Measurements from ENCODE around the gene TNS3. TPM values are rescaled to one million over a fixed set of nuclear protein-coding genes. Genes with fewer than 3 reads are reported as not detected.

The TNS3 gene
- total RNA-seq (10 to 100 TPM; 58.6 to 61.1 TPM), polyA plus RNA-seq (ENCODE audit: insufficient read length in 2 of 2) (100 to 1,000 TPM in 1 of 2 donors, 10 to 100 TPM in 1; 88.2 to 117 TPM)
- long read RNA-seq, donor 1, full-length matches to known transcripts: 1 of 28 reads
- long read RNA-seq, donor 1, partial matches to known transcripts: 18 of 28 reads
- long read RNA-seq, donor 1, other reads (novel, unspliced or antisense): 9 of 28 reads
- long read RNA-seq, donor 2, partial matches to known transcripts: 10 of 10 reads
- long read RNA-seq, donor 2, other reads (novel, unspliced or antisense): 0 of 10 reads
- long read RNA-seq, donor 3, partial matches to known transcripts: 16 of 16 reads
- long read RNA-seq, donor 3, other reads (novel, unspliced or antisense): 0 of 16 reads
- long read RNA-seq, donor 4, partial matches to known transcripts: 0 of 6 reads
- long read RNA-seq, donor 4, other reads (novel, unspliced or antisense): 6 of 6 reads

- H3K27ac ChIP-seq (ENCODE audit: low read depth, low read length): peak within 1 kb of the TSS; percentile 80
- H3K4me3 ChIP-seq (ENCODE audit: low read depth, low read length): peak within 1 kb of the TSS; percentile 74
- no peaks in the 10 kb centered on the region for H3K9me3 ChIP-seq (ENCODE audit: control insufficient read depth, insufficient read depth, low read length)
- 4% methylated on average over 82 of the region's 85 CpGs for WGBS (ENCODE audit: insufficient coverage)
- peak in 2 of 6 donors; percentile 52 to 62 for DNase-seq (ENCODE audit: low read depth in 4 of 6, low spot score in 6 of 6)
- peaks cover 66% of the 10 kb centered on the region for H3K4me1 ChIP-seq (ENCODE audit: control insufficient read depth, insufficient read depth, low read length)
- H3K36me3 ChIP-seq (ENCODE audit: control insufficient read depth, insufficient read depth, low read length): no peaks in the 10 kb centered on the region
- H3K27me3 ChIP-seq (ENCODE audit: control insufficient read depth, insufficient read depth, low read length): peaks cover 4% of the 10 kb centered on the region
These were observed at the start of gene TNS3 for GRCh38 chr7:47581804-47582763. Gene TNS3 (minus strand): TSS chr7:47582111. CDS start chr7:47439636, 142,475 bp downstream.

- Histone ChIP-seq H3K9me3 (ENCODE audit: control insufficient read depth, insufficient read depth, low read length) (no peaks in the 10 kb centered on the region), H3K27ac (ENCODE audit: low read depth, low read length) (no peak overlapping the region), H3K36me3 (ENCODE audit: control insufficient read depth, insufficient read depth, low read length) (no peaks in the 10 kb centered on the region), H3K4me1 (ENCODE audit: control insufficient read depth, insufficient read depth, low read length) (peaks cover 21% of the 10 kb centered on the region), H3K27me3 (ENCODE audit: control insufficient read depth, insufficient read depth, low read length) (peaks cover 2% of the 10 kb centered on the region), H3K4me3 (ENCODE audit: low read depth, low read length) (no peak overlapping the region)
- no peak for DNase-seq (ENCODE audit: low read depth in 4 of 6, low spot score in 6 of 6)
- 88% methylated on average over 13 of the region's 13 CpGs for WGBS (ENCODE audit: insufficient coverage)
These were observed 49.8 kb upstream of the TNS3 start for GRCh38 chr7:47631711-47632110.

- no peak overlapping the region for H3K27ac ChIP-seq (ENCODE audit: low read depth, low read length)
- peaks cover 19% of the 10 kb centered on the region for H3K4me1 ChIP-seq (ENCODE audit: control insufficient read depth, insufficient read depth, low read length)
- no peaks in the 10 kb centered on the region for H3K9me3 ChIP-seq (ENCODE audit: control insufficient read depth, insufficient read depth, low read length)
- no peak overlapping the region for H3K4me3 ChIP-seq (ENCODE audit: low read depth, low read length)
- no peak for DNase-seq (ENCODE audit: low read depth in 4 of 6, low spot score in 6 of 6)
- WGBS (ENCODE audit: insufficient coverage): 81% methylated on average over 6 of the region's 7 CpGs
- H3K36me3 ChIP-seq (ENCODE audit: control insufficient read depth, insufficient read depth, low read length): no peaks in the 10 kb centered on the region
- no peaks in the 10 kb centered on the region for H3K27me3 ChIP-seq (ENCODE audit: control insufficient read depth, insufficient read depth, low read length)
These were observed 45.8 kb upstream of the TNS3 start for GRCh38 chr7:47627580-47628283.

GRCh38 chr7:47625861-47626715 is 44.2 kb upstream of the TNS3 start:
- DNase-seq (ENCODE audit: low read depth in 4 of 6, low spot score in 6 of 6): peak in 2 of 6 donors; percentile 54 to 69
- H3K27ac ChIP-seq (ENCODE audit: low read depth, low read length): no peak overlapping the region
- no peak overlapping the region for H3K4me3 ChIP-seq (ENCODE audit: low read depth, low read length)
- H3K27me3 ChIP-seq (ENCODE audit: control insufficient read depth, insufficient read depth, low read length): no peaks in the 10 kb centered on the region
- no peaks in the 10 kb centered on the region for H3K36me3 ChIP-seq (ENCODE audit: control insufficient read depth, insufficient read depth, low read length)
- H3K4me1 ChIP-seq (ENCODE audit: control insufficient read depth, insufficient read depth, low read length): peaks cover 36% of the 10 kb centered on the region
- no peaks in the 10 kb centered on the region for H3K9me3 ChIP-seq (ENCODE audit: control insufficient read depth, insufficient read depth, low read length)
- WGBS (ENCODE audit: insufficient coverage): 51% methylated on average over 4 of the region's 10 CpGs

- H3K9me3 ChIP-seq (ENCODE audit: control insufficient read depth, insufficient read depth, low read length): no peaks in the 10 kb centered on the region
- H3K27me3 ChIP-seq (ENCODE audit: control insufficient read depth, insufficient read depth, low read length): no peaks in the 10 kb centered on the region
- H3K4me3 ChIP-seq (ENCODE audit: low read depth, low read length): no peak overlapping the region
- no peak for DNase-seq (ENCODE audit: low read depth in 4 of 6, low spot score in 6 of 6)
- no peak overlapping the region for H3K27ac ChIP-seq (ENCODE audit: low read depth, low read length)
- no peaks in the 10 kb centered on the region for H3K36me3 ChIP-seq (ENCODE audit: control insufficient read depth, insufficient read depth, low read length)
- H3K4me1 ChIP-seq (ENCODE audit: control insufficient read depth, insufficient read depth, low read length): peaks cover 39% of the 10 kb centered on the region
These were observed 42.8 kb upstream of the TNS3 start for GRCh38 chr7:47624689-47625088.

GRCh38 chr7:47622946-47623640 is 41.2 kb upstream of the TNS3 start:
- WGBS (ENCODE audit: insufficient coverage): 8% methylated on average over 6 of the region's 11 CpGs

GRCh38 chr7:47622586-47622945 is 40.7 kb upstream of the TNS3 start:
- no peak overlapping the region for H3K4me3 ChIP-seq (ENCODE audit: low read depth, low read length)
- no peaks in the 10 kb centered on the region for H3K27me3 ChIP-seq (ENCODE audit: control insufficient read depth, insufficient read depth, low read length)
- peak overlapping the region; percentile 89 for H3K27ac ChIP-seq (ENCODE audit: low read depth, low read length)
- H3K9me3 ChIP-seq (ENCODE audit: control insufficient read depth, insufficient read depth, low read length): no peaks in the 10 kb centered on the region
- H3K4me1 ChIP-seq (ENCODE audit: control insufficient read depth, insufficient read depth, low read length): peaks cover 47% of the 10 kb centered on the region
- no peak for DNase-seq (ENCODE audit: low read depth in 4 of 6, low spot score in 6 of 6)
- H3K36me3 ChIP-seq (ENCODE audit: control insufficient read depth, insufficient read depth, low read length): no peaks in the 10 kb centered on the region

More at GRCh38 chr7:47622946-47623640, 41.2 kb upstream of the TNS3 start:
- Histone ChIP-seq H3K27ac (ENCODE audit: low read depth, low read length) (peak overlapping the region; percentile 89), H3K27me3 (ENCODE audit: control insufficient read depth, insufficient read depth, low read length) (no peaks in the 10 kb centered on the region), H3K36me3 (ENCODE audit: control insufficient read depth, insufficient read depth, low read length) (no peaks in the 10 kb centered on the region), H3K9me3 (ENCODE audit: control insufficient read depth, insufficient read depth, low read length) (no peaks in the 10 kb centered on the region), H3K4me1 (ENCODE audit: control insufficient read depth, insufficient read depth, low read length) (peaks cover 47% of the 10 kb centered on the region), H3K4me3 (ENCODE audit: low read depth, low read length) (no peak overlapping the region)
- DNase-seq (ENCODE audit: low read depth in 4 of 6, low spot score in 6 of 6): peak in 2 of 6 donors; percentile 87 to 93

GRCh38 chr7:47621979-47622561 is 40.2 kb upstream of the TNS3 start:
- Histone ChIP-seq H3K4me1 (ENCODE audit: control insufficient read depth, insufficient read depth, low read length) (peaks cover 47% of the 10 kb centered on the region), H3K27me3 (ENCODE audit: control insufficient read depth, insufficient read depth, low read length) (no peaks in the 10 kb centered on the region), H3K36me3 (ENCODE audit: control insufficient read depth, insufficient read depth, low read length) (no peaks in the 10 kb centered on the region), H3K27ac (ENCODE audit: low read depth, low read length) (peak overlapping the region; percentile 89), H3K4me3 (ENCODE audit: low read depth, low read length) (no peak overlapping the region), H3K9me3 (ENCODE audit: control insufficient read depth, insufficient read depth, low read length) (no peaks in the 10 kb centered on the region)
- peak in 1 of 6 donors; percentile 29 for DNase-seq (ENCODE audit: low read depth in 4 of 6, low spot score in 6 of 6)
- 67% methylated on average over 6 of the region's 14 CpGs for WGBS (ENCODE audit: insufficient coverage)
